Activated CD4-positive, alpha-beta T cell treated with anti-CD3 and anti-CD28 coated beads, Interleukin-2, amount 10 ng/mL, durations not matched to agents 7 days and 5 days (primary cell): Measurements from ENCODE around the gene AKAP10. TPM values are rescaled to one million over a fixed set of nuclear protein-coding genes. Genes with fewer than 3 reads are reported as not detected.
"Not testable (repeated sequence)": the region's sequence is repeated elsewhere in the genome, so short reads cannot be mapped to it uniquely, and the experiment has no call there.

ENCODE experiments used
- CTCF ChIA-PET: fragments of 350-600 bp; sonication (Branson Sonifier 250); formaldehyde crosslinking; loops from one replicate; lab custom pipeline; 2021; ENCODE audit warnings: antibody characterized with exemption; lab: Charles Lee
- POLR2A ChIA-PET: fragments of 350-600 bp; sonication (Branson Sonifier 250); formaldehyde crosslinking; loops from one replicate; lab custom pipeline; 2021; ENCODE audit warnings: antibody characterized with exemption; lab: Charles Lee
- DNase-seq: peaks from one replicate; pipeline ENCODE4 v3.0.0-alpha.2; 2020
- H3K27ac Mint-ChIP-seq: one replicate; pipeline ENCODE4 v1.8.0; 2021; ENCODE audit warnings: mild to moderate bottlenecking, moderate library complexity, mixed read lengths
- H3K27me3 Mint-ChIP-seq: one replicate; pipeline ENCODE4 v1.8.0; 2021; ENCODE audit warnings: mixed read lengths
- H3K36me3 Mint-ChIP-seq: one replicate; pipeline ENCODE4 v1.8.0; 2021; ENCODE audit warnings: low read depth, mixed read lengths
- H3K4me1 Mint-ChIP-seq: one replicate; pipeline ENCODE4 v1.8.0; 2021; ENCODE audit warnings: mixed read lengths
- H3K4me3 Mint-ChIP-seq: one replicate; pipeline ENCODE4 v1.8.0; 2021; ENCODE audit warnings: mild to moderate bottlenecking, moderate library complexity, mixed read lengths
- H3K9me3 Mint-ChIP-seq: one replicate; pipeline ENCODE4 v1.8.0; 2021; ENCODE audit warnings: mixed read lengths
- total RNA-seq, 2 experiments: library from RNA; stranded (reverse); gene quantifications; one replicate each; pipeline ENCODE4 v1.2.3, GENCODE V29; 2021

AKAP10 gene
- total RNA-seq, 2 experiments from 2014 or later = 38.8 to 45.6 TPM

- H3K27me3 Mint-ChIP-seq, H3K4me3 Mint-ChIP-seq, POLR2A ChIA-PET, H3K9me3 Mint-ChIP-seq, H3K27ac Mint-ChIP-seq, DNase-seq: not testable (repeated sequence)
- Mint-ChIP-seq H3K4me1 (peaks cover 31% of the 10 kb centered on the region), H3K36me3 (peaks cover 43% of the 10 kb centered on the region)
- CTCF ChIA-PET = interaction anchor here (0.8 kb wide), 1 partner anchor 1013 kb away, joined by 3 read pairs; no protein-coding TSS in a partner anchor
These were observed 14.7 kb downstream of the AKAP10 start for GRCh38 chr17:19962954-19963353.

GRCh38 chr17:19958023-19958422 lies 19.6 kb downstream of the AKAP10 start:
- H3K9me3 Mint-ChIP-seq = peaks cover 3% of the 10 kb centered on the region
- no peaks in the 10 kb centered on the region for H3K27me3 Mint-ChIP-seq
- ChIA-PET CTCF (no interaction called here), POLR2A (no interaction called here)
- no peak for DNase-seq
- no peak overlapping the region for H3K4me3 Mint-ChIP-seq
- no peak overlapping the region for H3K27ac Mint-ChIP-seq
- H3K36me3 Mint-ChIP-seq = peaks cover 52% of the 10 kb centered on the region
- peaks cover 31% of the 10 kb centered on the region for H3K4me1 Mint-ChIP-seq

- POLR2A ChIA-PET = no interaction called here
- Mint-ChIP-seq H3K27ac (no peak overlapping the region), H3K36me3 (peaks cover 49% of the 10 kb centered on the region)
These were observed 22.5 kb downstream of the AKAP10 start for GRCh38 chr17:19955099-19955498.

GRCh38 chr17:19951411-19951810 lies 26.2 kb downstream of the AKAP10 start:
- POLR2A ChIA-PET, H3K4me3 Mint-ChIP-seq, H3K27me3 Mint-ChIP-seq, H3K9me3 Mint-ChIP-seq, H3K27ac Mint-ChIP-seq, DNase-seq, CTCF ChIA-PET: not testable (repeated sequence)
- peaks cover 38% of the 10 kb centered on the region for H3K4me1 Mint-ChIP-seq
- peaks cover 46% of the 10 kb centered on the region for H3K36me3 Mint-ChIP-seq

More at GRCh38 chr17:19955099-19955498, 22.5 kb downstream of the AKAP10 start:
- DNase-seq = no peak
- Mint-ChIP-seq H3K4me3 (no peak overlapping the region), H3K9me3 (peaks cover 3% of the 10 kb centered on the region), H3K27me3 (no peaks in the 10 kb centered on the region), H3K4me1 (peaks cover 32% of the 10 kb centered on the region)
- CTCF ChIA-PET = interaction anchor here (0.6 kb wide), 1 partner anchor 79 kb away, joined by 6 read pairs; no protein-coding TSS in a partner anchor

- peaks cover 41% of the 10 kb centered on the region for H3K36me3 Mint-ChIP-seq
- H3K9me3 Mint-ChIP-seq, H3K27me3 Mint-ChIP-seq, H3K4me3 Mint-ChIP-seq, H3K27ac Mint-ChIP-seq, DNase-seq, CTCF ChIA-PET, POLR2A ChIA-PET: not testable (repeated sequence)
- peaks cover 33% of the 10 kb centered on the region for H3K4me1 Mint-ChIP-seq
These were observed 26.9 kb downstream of the AKAP10 start for GRCh38 chr17:19950624-19951195.

GRCh38 chr17:19948116-19948943 lies 29.3 kb downstream of the AKAP10 start:
- no peak overlapping the region for H3K4me3 Mint-ChIP-seq
- DNase-seq = no peak

GRCh38 chr17:19946921-19947320 lies 30.7 kb downstream of the AKAP10 start:
- Mint-ChIP-seq H3K4me3 (no peak overlapping the region), H3K27ac (no peak overlapping the region), H3K27me3 (no peaks in the 10 kb centered on the region), H3K36me3 (peaks cover 44% of the 10 kb centered on the region), H3K4me1 (peaks cover 38% of the 10 kb centered on the region), H3K9me3 (no peaks in the 10 kb centered on the region)
- no peak for DNase-seq
- POLR2A ChIA-PET = no interaction called here
- CTCF ChIA-PET = no interaction called here

More at GRCh38 chr17:19948116-19948943, 29.3 kb downstream of the AKAP10 start:
- H3K4me1 Mint-ChIP-seq = peaks cover 42% of the 10 kb centered on the region
- no peaks in the 10 kb centered on the region for H3K9me3 Mint-ChIP-seq
- peaks cover 44% of the 10 kb centered on the region for H3K36me3 Mint-ChIP-seq
- no peak overlapping the region for H3K27ac Mint-ChIP-seq
- CTCF ChIA-PET = interaction anchor here (0.6 to 1.2 kb wide), 2 partner anchors 12 to 219 kb away, joined by 4 to 5 read pairs; no protein-coding TSS in a partner anchor
- no peaks in the 10 kb centered on the region for H3K27me3 Mint-ChIP-seq
- POLR2A ChIA-PET = interaction anchor here (0.7 kb wide), 1 partner anchor 301 kb away, joined by 3 read pairs; no protein-coding TSS in a partner anchor

GRCh38 chr17:19945009-19945626 lies 32.5 kb downstream of the AKAP10 start:
- Mint-ChIP-seq H3K27ac (no peak overlapping the region), H3K4me3 (no peak overlapping the region), H3K27me3 (no peaks in the 10 kb centered on the region), H3K9me3 (no peaks in the 10 kb centered on the region), H3K4me1 (peaks cover 38% of the 10 kb centered on the region), H3K36me3 (peaks cover 47% of the 10 kb centered on the region)
- POLR2A ChIA-PET = no interaction called here
- no peak for DNase-seq
- CTCF ChIA-PET = interaction anchor here (0.6 to 1.2 kb wide), 2 partner anchors 11 to 50 kb away, joined by 3 read pairs; no protein-coding TSS in a partner anchor

- CTCF ChIA-PET = no interaction called here
- Mint-ChIP-seq H3K27ac (no peak overlapping the region), H3K36me3 (peaks cover 59% of the 10 kb centered on the region), H3K27me3 (no peaks in the 10 kb centered on the region), H3K4me3 (no peak overlapping the region), H3K4me1 (peaks cover 32% of the 10 kb centered on the region), H3K9me3 (no peaks in the 10 kb centered on the region)
- POLR2A ChIA-PET = no interaction called here
- DNase-seq = no peak
These were observed 34.0 kb downstream of the AKAP10 start for GRCh38 chr17:19943599-19943998.

GRCh38 chr17:19943026-19943425 lies 34.6 kb downstream of the AKAP10 start:
- no peaks in the 10 kb centered on the region for H3K9me3 Mint-ChIP-seq
- CTCF ChIA-PET = no interaction called here
- POLR2A ChIA-PET = no interaction called here
- peaks cover 54% of the 10 kb centered on the region for H3K36me3 Mint-ChIP-seq
- no peak for DNase-seq
- peaks cover 26% of the 10 kb centered on the region for H3K4me1 Mint-ChIP-seq
- H3K4me3 Mint-ChIP-seq = no peak overlapping the region
- no peaks in the 10 kb centered on the region for H3K27me3 Mint-ChIP-seq
- no peak overlapping the region for H3K27ac Mint-ChIP-seq

GRCh38 chr17:19940722-19941464 lies 36.7 kb downstream of the AKAP10 start:
- ChIA-PET POLR2A (no interaction called here), CTCF (no interaction called here)
- H3K9me3 Mint-ChIP-seq = no peaks in the 10 kb centered on the region
- H3K4me1 Mint-ChIP-seq = peaks cover 21% of the 10 kb centered on the region
- DNase-seq = no peak
- peaks cover 58% of the 10 kb centered on the region for H3K36me3 Mint-ChIP-seq
- H3K27ac Mint-ChIP-seq = no peak overlapping the region
- H3K4me3 Mint-ChIP-seq = no peak overlapping the region
- H3K27me3 Mint-ChIP-seq = no peaks in the 10 kb centered on the region

- ChIA-PET CTCF (interaction anchor here (0.6 kb wide), 1 partner anchor 114 kb away, joined by 5 read pairs; no protein-coding TSS in a partner anchor), POLR2A (no interaction called here)
- peaks cover 57% of the 10 kb centered on the region for H3K36me3 Mint-ChIP-seq
- no peaks in the 10 kb centered on the region for H3K27me3 Mint-ChIP-seq
- peaks cover 16% of the 10 kb centered on the region for H3K4me1 Mint-ChIP-seq
- H3K9me3 Mint-ChIP-seq = no peaks in the 10 kb centered on the region
- H3K27ac Mint-ChIP-seq = no peak overlapping the region
- H3K4me3 Mint-ChIP-seq = no peak overlapping the region
- DNase-seq = no peak
These were observed 37.5 kb downstream of the AKAP10 start for GRCh38 chr17:19939993-19940721.
